Measurements from ENCODE around the gene PLA2R1.

PLA2R1 gene

GRCh38 chr2:159891917-159892730, 170.3 kb downstream of the PLA2R1 start:
- DNase-seq = no peak

GRCh38 chr2:159891267-159891588, 171.2 kb downstream of the PLA2R1 start:
- DNase-seq = no peak

- no peak for DNase-seq
Measured at GRCh38 chr2:159890551-159891266, 171.7 kb downstream of the PLA2R1 start.

GRCh38 chr2:159882130-159882745, 180.2 kb downstream of the PLA2R1 start:
- DNase-seq = no peak
